Measurements from ENCODE around the gene PRSS33. TPM values are rescaled to one million over a fixed set of nuclear protein-coding genes. Genes with fewer than 3 reads are reported as not detected.

The PRSS33 gene
- total and polyA plus RNA-seq, 9 of the 15 experiments (the other 6 are each of a cell fraction or from before 2014, with no cell fraction given) = not detected

DNA sequence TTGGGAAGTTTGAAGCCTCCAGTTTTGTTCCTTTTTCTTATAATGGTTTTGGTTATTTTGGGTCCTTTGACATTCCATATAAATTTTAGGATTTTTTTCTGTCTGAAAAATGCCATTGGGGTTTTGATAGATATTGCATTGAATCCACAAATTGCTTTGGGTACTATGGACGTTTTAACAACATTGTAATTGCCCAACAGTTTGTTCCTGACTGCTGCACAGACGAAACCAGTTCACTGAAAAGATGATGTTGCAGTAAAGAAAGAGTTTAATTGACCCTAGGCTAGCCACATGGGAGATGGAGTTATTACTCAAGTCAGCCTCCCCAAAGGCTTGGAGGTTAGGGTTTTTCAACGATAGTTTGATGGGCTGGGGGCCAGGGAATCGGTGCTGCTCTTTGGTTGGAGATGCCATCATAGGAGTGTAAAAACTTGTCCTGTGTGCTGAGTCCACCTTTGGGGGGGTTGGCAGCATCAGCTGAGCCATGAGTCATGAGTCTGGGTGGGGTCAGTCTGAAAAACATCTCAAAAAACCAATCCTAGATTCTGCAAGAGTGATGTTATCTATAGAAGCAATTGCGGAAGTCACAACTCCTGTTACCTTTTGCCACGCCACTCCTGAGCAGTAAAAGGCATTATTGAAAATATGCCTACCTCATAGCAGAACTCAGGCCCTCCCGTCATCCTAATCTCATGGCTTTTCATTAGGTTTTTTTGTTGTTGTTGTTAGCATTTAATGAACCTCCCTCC, 8.2 kb upstream of the PRSS33 start (continued):
- TF ChIP-seq PTRF (tag; IDR thresholded peaks at IDR 0.05) (no peak), NR4A1 (CRISPR knock-in tag; IDR thresholded peaks at IDR 0.05) (no peak), NR4A1 (tag; IDR thresholded peaks at IDR 0.05) (no peak), FOXJ3 (CRISPR knock-in tag; IDR thresholded peaks at IDR 0.05) (no peak), RBM25 (IDR thresholded peaks at IDR 0.05; ENCODE audit: low read depth, low read length, severe bottlenecking) (no peak), DDX20 (tag; IDR thresholded peaks at IDR 0.05; ENCODE audit: low read depth) (no peak), ZNF780A (CRISPR knock-in tag; IDR thresholded peaks at IDR 0.05) (no peak), RFX5 (IDR thresholded peaks at IDR 0.05; ENCODE audit: low read depth, low read length) (no peak), ZNF76 (CRISPR knock-in tag; IDR thresholded peaks at IDR 0.05; ENCODE audit: borderline replicate concordance) (no peak), ZNF699 (CRISPR knock-in tag; IDR thresholded peaks at IDR 0.05; ENCODE audit: insufficient replicate concordance) (no peak), SOX6 (IDR thresholded peaks at IDR 0.05) (peak; percentile 62; the same call in 1 of the 2 replicates), GATA2 (CRISPR knock-in tag; IDR thresholded peaks at IDR 0.05) (no peak), SLC30A9 (CRISPR knock-in tag; IDR thresholded peaks at IDR 0.05) (no peak), NFXL1 (CRISPR knock-in tag; IDR thresholded peaks at IDR 0.05) (no peak)
- TF ChIP-seq, protein P1, sequence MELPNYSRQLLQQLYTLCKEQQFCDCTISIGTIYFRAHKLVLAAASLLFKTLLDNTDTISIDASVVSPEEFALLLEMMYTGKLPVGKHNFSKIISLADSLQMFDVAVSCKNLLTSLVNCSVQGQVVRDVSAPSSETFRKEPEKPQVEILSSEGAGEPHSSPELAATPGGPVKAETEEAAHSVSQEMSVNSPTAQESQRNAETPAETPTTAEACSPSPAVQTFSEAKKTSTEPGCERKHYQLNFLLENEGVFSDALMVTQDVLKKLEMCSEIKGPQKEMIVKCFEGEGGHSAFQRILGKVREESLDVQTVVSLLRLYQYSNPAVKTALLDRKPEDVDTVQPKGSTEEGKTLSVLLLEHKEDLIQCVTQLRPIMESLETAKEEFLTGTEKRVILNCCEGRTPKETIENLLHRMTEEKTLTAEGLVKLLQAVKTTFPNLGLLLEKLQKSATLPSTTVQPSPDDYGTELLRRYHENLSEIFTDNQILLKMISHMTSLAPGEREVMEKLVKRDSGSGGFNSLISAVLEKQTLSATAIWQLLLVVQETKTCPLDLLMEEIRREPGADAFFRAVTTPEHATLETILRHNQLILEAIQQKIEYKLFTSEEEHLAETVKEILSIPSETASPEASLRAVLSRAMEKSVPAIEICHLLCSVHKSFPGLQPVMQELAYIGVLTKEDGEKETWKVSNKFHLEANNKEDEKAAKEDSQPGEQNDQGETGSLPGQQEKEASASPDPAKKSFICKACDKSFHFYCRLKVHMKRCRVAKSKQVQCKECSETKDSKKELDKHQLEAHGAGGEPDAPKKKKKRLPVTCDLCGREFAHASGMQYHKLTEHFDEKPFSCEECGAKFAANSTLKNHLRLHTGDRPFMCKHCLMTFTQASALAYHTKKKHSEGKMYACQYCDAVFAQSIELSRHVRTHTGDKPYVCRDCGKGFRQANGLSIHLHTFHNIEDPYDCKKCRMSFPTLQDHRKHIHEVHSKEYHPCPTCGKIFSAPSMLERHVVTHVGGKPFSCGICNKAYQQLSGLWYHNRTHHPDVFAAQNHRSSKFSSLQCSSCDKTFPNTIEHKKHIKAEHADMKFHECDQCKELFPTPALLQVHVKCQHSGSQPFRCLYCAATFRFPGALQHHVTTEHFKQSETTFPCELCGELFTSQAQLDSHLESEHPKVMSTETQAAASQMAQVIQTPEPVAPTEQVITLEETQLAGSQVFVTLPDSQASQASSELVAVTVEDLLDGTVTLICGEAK (IDR thresholded peaks at IDR 0.05) = no peak
- TF ChIP-seq, protein P1 (CRISPR knock-in tag; IDR thresholded peaks at IDR 0.05) = no peak
- TF ChIP-seq, protein P2, sequence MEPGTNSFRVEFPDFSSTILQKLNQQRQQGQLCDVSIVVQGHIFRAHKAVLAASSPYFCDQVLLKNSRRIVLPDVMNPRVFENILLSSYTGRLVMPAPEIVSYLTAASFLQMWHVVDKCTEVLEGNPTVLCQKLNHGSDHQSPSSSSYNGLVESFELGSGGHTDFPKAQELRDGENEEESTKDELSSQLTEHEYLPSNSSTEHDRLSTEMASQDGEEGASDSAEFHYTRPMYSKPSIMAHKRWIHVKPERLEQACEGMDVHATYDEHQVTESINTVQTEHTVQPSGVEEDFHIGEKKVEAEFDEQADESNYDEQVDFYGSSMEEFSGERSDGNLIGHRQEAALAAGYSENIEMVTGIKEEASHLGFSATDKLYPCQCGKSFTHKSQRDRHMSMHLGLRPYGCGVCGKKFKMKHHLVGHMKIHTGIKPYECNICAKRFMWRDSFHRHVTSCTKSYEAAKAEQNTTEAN (CRISPR knock-in tag; IDR thresholded peaks at IDR 0.05) = no peak
- TF ChIP-seq, protein P3, sequence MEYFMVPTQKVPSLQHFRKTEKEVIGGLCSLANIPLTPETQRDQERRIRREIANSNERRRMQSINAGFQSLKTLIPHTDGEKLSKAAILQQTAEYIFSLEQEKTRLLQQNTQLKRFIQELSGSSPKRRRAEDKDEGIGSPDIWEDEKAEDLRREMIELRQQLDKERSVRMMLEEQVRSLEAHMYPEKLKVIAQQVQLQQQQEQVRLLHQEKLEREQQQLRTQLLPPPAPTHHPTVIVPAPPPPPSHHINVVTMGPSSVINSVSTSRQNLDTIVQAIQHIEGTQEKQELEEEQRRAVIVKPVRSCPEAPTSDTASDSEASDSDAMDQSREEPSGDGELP (CRISPR knock-in tag; IDR thresholded peaks at IDR 0.05; ENCODE audit: borderline replicate concordance) = peak; percentile 76

All from K562 (cell line).